DOHH2 (cell line): ENCODE measurements around the gene MISP.

ENCODE experiments used
- EZH2phosphoT487 ChIP-seq: fragments of 200-600 bp; sonication (generic); IDR thresholded peaks from 2 replicates; pipeline ENCODE4 v1.6.1; 2017; ENCODE audit warnings: borderline replicate concordance, mild to moderate bottlenecking, antibody characterized with exemption, low read length, moderate library complexity, mixed read lengths
- TF ChIP-seq, protein P1 (sequence below): fragments of 200-600 bp; sonication (generic); IDR thresholded peaks from one replicate; pipeline ENCODE4 v1.5.1; 2014; ENCODE audit warnings: antibody characterized with exemption, mild to moderate bottlenecking, low read depth, low read length; ENCODE audit not compliant: poor library complexity, severe bottlenecking

DNA sequence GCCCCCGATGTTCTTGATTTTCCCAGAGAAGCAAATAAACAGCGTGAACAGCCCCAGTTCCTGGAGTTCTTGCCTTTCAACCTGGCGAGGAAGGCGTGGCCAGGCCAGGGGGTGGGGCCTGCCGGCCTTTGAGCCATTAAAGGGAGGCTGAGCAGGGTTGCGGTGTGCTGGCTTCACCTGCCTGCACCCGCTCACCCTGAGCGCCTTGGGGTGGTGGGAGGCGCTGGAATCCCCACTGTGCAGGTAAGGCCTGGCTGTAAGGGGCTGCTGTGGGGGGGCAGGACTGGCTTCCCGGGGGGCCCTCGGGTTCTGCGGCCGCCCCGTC, 2.7 kb upstream of the MISP start:
- no peak for TF ChIP-seq EZH2phosphoT487
- TF ChIP-seq, protein P1, sequence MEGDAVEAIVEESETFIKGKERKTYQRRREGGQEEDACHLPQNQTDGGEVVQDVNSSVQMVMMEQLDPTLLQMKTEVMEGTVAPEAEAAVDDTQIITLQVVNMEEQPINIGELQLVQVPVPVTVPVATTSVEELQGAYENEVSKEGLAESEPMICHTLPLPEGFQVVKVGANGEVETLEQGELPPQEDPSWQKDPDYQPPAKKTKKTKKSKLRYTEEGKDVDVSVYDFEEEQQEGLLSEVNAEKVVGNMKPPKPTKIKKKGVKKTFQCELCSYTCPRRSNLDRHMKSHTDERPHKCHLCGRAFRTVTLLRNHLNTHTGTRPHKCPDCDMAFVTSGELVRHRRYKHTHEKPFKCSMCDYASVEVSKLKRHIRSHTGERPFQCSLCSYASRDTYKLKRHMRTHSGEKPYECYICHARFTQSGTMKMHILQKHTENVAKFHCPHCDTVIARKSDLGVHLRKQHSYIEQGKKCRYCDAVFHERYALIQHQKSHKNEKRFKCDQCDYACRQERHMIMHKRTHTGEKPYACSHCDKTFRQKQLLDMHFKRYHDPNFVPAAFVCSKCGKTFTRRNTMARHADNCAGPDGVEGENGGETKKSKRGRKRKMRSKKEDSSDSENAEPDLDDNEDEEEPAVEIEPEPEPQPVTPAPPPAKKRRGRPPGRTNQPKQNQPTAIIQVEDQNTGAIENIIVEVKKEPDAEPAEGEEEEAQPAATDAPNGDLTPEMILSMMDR: no peak
